Heart left ventricle (tissue), 16 donors: ENCODE data around the gene KIF20B. TPM values are rescaled to one million over a fixed set of nuclear protein-coding genes. Genes with fewer than 3 reads are reported as not detected.

Experiments
- ATAC-seq, 4 donors: fragments of 200-7000 bp; cut with Tn5 transposase; one replicate each; pipeline ENCODE4 v1.9.1; 2020 to 2022; ENCODE audit warnings: moderate library complexity in 4 of 4, mild to moderate bottlenecking in 3 of 4, moderate number of reproducible peaks in 1 of 4
- DNase-seq, 5 donors: peaks; one replicate each; pipeline ENCODE4 v3.0.0-alpha.2; 2020
- H3K27ac ChIP-seq, 12 donors: fragments of 200-600 bp; sonication (generic) in 4 of 12; one replicate each; pipeline versions ENCODE4 v1.5.0 to v1.8.0; 2016 to 2022; ENCODE audit warnings: mild to moderate bottlenecking in 2 of 12
- H3K27me3 ChIP-seq, 9 donors: fragments of 200-600 bp; sonication (generic) in 2 of 9; one replicate each; pipeline versions ENCODE4 v1.5.1 to v1.8.0; 2016 to 2022; ENCODE audit warnings: mild to moderate bottlenecking in 3 of 9
- H3K36me3 ChIP-seq, 9 donors: fragments of 200-600 bp; sonication (generic) in 2 of 9; one replicate each; pipeline versions ENCODE4 v1.5.0 to v1.8.0; 2018 to 2022; ENCODE audit warnings: mild to moderate bottlenecking in 2 of 9
- H3K4me1 ChIP-seq, 12 donors: fragments of 200-600 bp; sonication (generic) in 4 of 12; one replicate each; pipeline versions ENCODE4 v1.5.0 to v1.8.0; 2016 to 2022; ENCODE audit warnings: mild to moderate bottlenecking in 3 of 12
- H3K4me3 ChIP-seq, 12 donors: fragments of 200-600 bp; sonication (generic) in 4 of 12; one replicate each; pipeline versions ENCODE4 v1.5.0 to v1.8.0; 2017 to 2022; ENCODE audit warnings: mild to moderate bottlenecking in 9 of 12, moderate library complexity in 4 of 12
- H3K9me3 ChIP-seq, 12 donors: fragments of 200-600 bp; sonication (generic) in 4 of 12; one replicate each; pipeline versions ENCODE4 v1.5.0 to v1.8.0; 2016 to 2022; ENCODE audit warnings: mild to moderate bottlenecking in 1 of 12
- CTCF ChIP-seq, 12 donors: fragments of 200-600 bp; sonication (generic) in 4 of 12; IDR thresholded peaks; one replicate each; pipeline versions ENCODE4 v1.5.0 to v1.8.0; 2018 to 2022; ENCODE audit warnings: antibody characterized with exemption in 12 of 12, mild to moderate bottlenecking in 5 of 12
- POLR2A ChIP-seq, 2 donors: fragments of 450-650 bp; IDR thresholded peaks; one replicate each; pipeline ENCODE4 v1.6.1; 2017; ENCODE audit warnings: antibody characterized with exemption in 2 of 2, mild to moderate bottlenecking in 2 of 2, moderate library complexity in 2 of 2
- WGBS, 4 donors: extraction: QIAGEN DNeasy Blood & Tissue Kit in 2 of 4; methylation state at CpG; one replicate each; pipeline versions ENCODE4 v1.1.5 to v1.1.7; 2013 to 2018; 5-methylcytosine and 5-hydroxymethylcytosine counted together
- intact Hi-C, 10 donors: fragments of 100-400 bp; cut with DNase I; formaldehyde crosslinking; loops; one replicate each; pipeline versions ENCODE4 v1.11.1 to v1.14.2; 2022
- polyA plus RNA-seq, 2 donors: library from polyadenylated mRNA; stranded (reverse); fragments of 200-250 nt; gene quantifications; one replicate each; pipeline ENCODE4 v1.2.3, GENCODE V29; 2013
- total RNA-seq, 9 donors: library from RNA; depleted of rRNA in 2 of 9; stranded (reverse); fragments of >200 nt in 2 of 9; fragmentation: NEBNext Ultra II Directional in 3 of 9; extraction: Animal tissue kit (Norgen Biotek cat#: 25700) in 3 of 9; gene quantifications; one replicate each; pipeline versions ENCODE4 v1.1.0 to v1.2.4, GENCODE V29; 2016 to 2023
- donor health status: ischemic (EF 13 %, LVEDD 7.1; RV severe dilation, severe dysfunction).
- donor health status: healthy with polysubstance abuse.
- donor health status: DM: no; HTN: yes; CAD: no.
- donor health status: DM: no; HTN: no; CAD: no.
- donor health status: ischemic (EF 25% LVEDD 6.9; RV normal size, moderate dysfunction).
- donor health status: ischemic (EF 25% LVEDD 5.7; RV mildly dilated, moderate dysfunction).
- donor health status: healthy.
- donor health status: DM: yes; HTN: yes; CAD: no.
- donor health status: ischemic (EF 35%, LVEDD 5.7; RV mildly dilated, moderate dysfunction).
- donor health status: nonischemic (EF 11% LVEDD 7.7; RV severe dilation, severe dysfunction).
- donor health status: DM: yes; HTN: yes; CAD: no.
- donor health status: PGD.
- donor health status: ischemic (EF 29% LVEDD 5.4; RV normal size, mild dysfunction).
- donor health status: nonischemic (EF 23%, LVEDD 6.1; RV moderate dilation, normal function).

The KIF20B gene
- total and polyA plus RNA-seq, 11 donors: 0.50 to 8.6 (median 2.2) TPM

GRCh38 chr10:89771684-89772083 is 70.3 kb downstream of the KIF20B start:
- no peak for DNase-seq
- no peaks in the 10 kb centered on the region for H3K4me1 ChIP-seq
- no peaks in the 10 kb centered on the region for H3K27me3 ChIP-seq
- no peak overlapping the region for H3K4me3 ChIP-seq
- intact Hi-C loops: no loop called here
- no peak for ATAC-seq
- peaks cover 0 to 25% (median 2%) of the 10 kb centered on the region in 9 donors for H3K36me3 ChIP-seq
- TF ChIP-seq CTCF (IDR thresholded peaks at IDR 0.05) (no peak), POLR2A (IDR thresholded peaks at IDR 0.05) (no peak)
- no peak overlapping the region for H3K27ac ChIP-seq
- H3K9me3 ChIP-seq: peaks cover 0 to 6% (median 0%) of the 10 kb centered on the region in 12 donors
- WGBS, 4 donors: 89 to 98% (median 96%) methylated on average over 5 of the region's 5 CpGs

DNA sequence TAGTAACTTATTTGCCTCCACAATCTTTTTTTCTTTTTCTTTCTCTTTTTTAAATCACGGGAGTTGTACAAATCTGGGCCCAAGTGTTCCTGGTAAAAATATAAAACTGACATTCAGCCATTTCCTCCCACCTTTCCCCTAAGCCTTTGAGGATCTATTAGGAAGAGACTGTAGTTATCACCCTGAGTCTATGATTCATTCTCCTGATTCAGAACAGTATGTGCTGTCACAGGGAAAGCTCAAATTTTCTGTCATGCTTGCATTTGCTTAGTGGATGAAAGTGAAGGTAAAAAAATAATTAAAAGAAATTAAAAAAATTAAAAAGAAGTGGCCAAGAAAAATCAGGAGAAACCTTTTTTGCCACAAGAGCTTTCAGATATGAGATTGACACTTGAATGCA is 71.7 kb downstream of the KIF20B start:
- H3K4me3 ChIP-seq: no peak overlapping the region
- H3K9me3 ChIP-seq: peaks cover 0 to 6% (median 0%) of the 10 kb centered on the region in 12 donors
- DNase-seq: no peak
- ATAC-seq: no peak
- 38 to 92% (median 64%) methylated on average over 1 of the region's 1 CpG for WGBS, 4 donors
- no peak overlapping the region for H3K27ac ChIP-seq
- H3K27me3 ChIP-seq: no peaks in the 10 kb centered on the region
- H3K4me1 ChIP-seq: no peaks in the 10 kb centered on the region
- intact Hi-C loops: no loop called here
- no peak for TF ChIP-seq CTCF (IDR thresholded peaks at IDR 0.05)
- TF ChIP-seq POLR2A (IDR thresholded peaks at IDR 0.05): no peak
- peaks cover 0 to 25% (median 2%) of the 10 kb centered on the region in 9 donors for H3K36me3 ChIP-seq

DNA sequence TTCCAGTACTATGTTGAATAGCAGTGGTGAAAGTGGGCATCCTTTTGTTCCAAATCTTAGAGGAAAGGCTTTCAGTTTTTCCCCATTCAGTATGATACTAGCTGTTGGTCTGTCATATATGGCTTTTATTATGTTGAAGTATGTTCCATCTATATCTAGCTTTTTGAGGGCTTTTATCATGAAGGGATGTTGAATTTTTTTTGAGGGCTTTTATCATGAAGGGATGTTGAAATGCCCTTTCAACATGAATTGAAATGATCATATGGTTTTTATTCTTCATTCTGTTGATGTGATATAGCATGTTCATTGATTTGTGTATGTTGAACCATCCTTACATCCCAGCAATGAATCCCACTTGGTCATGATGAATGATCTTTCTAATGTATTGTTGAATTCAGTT is 75.3 kb downstream of the KIF20B start:
- DNase-seq (no peak), ATAC-seq (no peak)
- H3K4me3 ChIP-seq: no peak overlapping the region
- H3K27ac ChIP-seq: no peak overlapping the region
- H3K36me3 ChIP-seq: peaks cover 0 to 14% (median 0%) of the 10 kb centered on the region in 9 donors
- H3K4me1 ChIP-seq: no peaks in the 10 kb centered on the region
- H3K27me3 ChIP-seq: no peaks in the 10 kb centered on the region
- H3K9me3 ChIP-seq: peaks cover 0 to 6% (median 0%) of the 10 kb centered on the region in 12 donors
- intact Hi-C loops: no loop called here
- TF ChIP-seq POLR2A (IDR thresholded peaks at IDR 0.05) (no peak), CTCF (IDR thresholded peaks at IDR 0.05) (no peak)

GRCh38 chr10:89782470-89782869 is 81.1 kb downstream of the KIF20B start:
- 87 to 93% (median 92%) methylated on average over 2 of the region's 2 CpGs for WGBS, 4 donors
- DNase-seq: no peak
- no peak overlapping the region for H3K4me3 ChIP-seq
- no peak for ATAC-seq
- TF ChIP-seq CTCF (IDR thresholded peaks at IDR 0.05) (no peak), POLR2A (IDR thresholded peaks at IDR 0.05) (no peak)
- intact Hi-C loops: no loop called here
- H3K27ac ChIP-seq: no peak overlapping the region
- peaks cover 0 to 7% (median 0%) of the 10 kb centered on the region in 9 donors for H3K36me3 ChIP-seq
- H3K4me1 ChIP-seq: peaks cover 0 to 3% (median 0%) of the 10 kb centered on the region in 12 donors
- H3K27me3 ChIP-seq: no peaks in the 10 kb centered on the region
- no peaks in the 10 kb centered on the region for H3K9me3 ChIP-seq
